GM19328 (cell line): ENCODE results near the gene ZDHHC5.
A peak's percentile ranks its signal among the peaks of the same experiment; 100 is the strongest.

Experiments
- ATAC-seq: cut with Tn5 transposase; IDR thresholded peaks from one replicate; pipeline ENCODE4 v1.9.1; 2021; ENCODE audit warnings: mild to moderate bottlenecking, moderate library complexity; ENCODE audit not compliant: unreplicated experiment

Gene ZDHHC5

GRCh38 chr11:57667736-57668433, at the start of gene ZDHHC5:
Gene ZDHHC5 (plus strand): TSS chr11:57668114. CDS start chr11:57673091, 4,977 bp downstream.
- ATAC-seq = peak; percentile 82

GRCh38 chr11:57618438-57618837, 49.5 kb upstream of the ZDHHC5 start:
- ATAC-seq = no peak

GRCh38 chr11:57619331-57619730, 48.6 kb upstream of the ZDHHC5 start:
- ATAC-seq = no peak

GRCh38 chr11:57620467-57620866, 47.4 kb upstream of the ZDHHC5 start:
- ATAC-seq = no peak

- ATAC-seq = no peak
These were observed 45.7 kb upstream of the ZDHHC5 start for GRCh38 chr11:57622263-57622662.

GRCh38 chr11:57624864-57625263, 43.0 kb upstream of the ZDHHC5 start:
- ATAC-seq = no peak

GRCh38 chr11:57626895-57627294, 41.0 kb upstream of the ZDHHC5 start:
- no peak for ATAC-seq

GRCh38 chr11:57630171-57630570, 37.7 kb upstream of the ZDHHC5 start:
- no peak for ATAC-seq

GRCh38 chr11:57632116-57632515, 35.8 kb upstream of the ZDHHC5 start:
- ATAC-seq = no peak

GRCh38 chr11:57633394-57634070, 34.4 kb upstream of the ZDHHC5 start:
- no peak for ATAC-seq

- no peak for ATAC-seq
These were observed 33.6 kb upstream of the ZDHHC5 start for GRCh38 chr11:57634311-57634710.

GRCh38 chr11:57635246-57635645, 32.7 kb upstream of the ZDHHC5 start:
- no peak for ATAC-seq

- ATAC-seq = no peak
These were observed 30.3 kb upstream of the ZDHHC5 start for GRCh38 chr11:57637626-57638004.

- ATAC-seq = no peak
These were observed 29.7 kb upstream of the ZDHHC5 start for GRCh38 chr11:57638005-57638781.

GRCh38 chr11:57638811-57639320, 29.0 kb upstream of the ZDHHC5 start:
- no peak for ATAC-seq

- no peak for ATAC-seq
These were observed 28.4 kb upstream of the ZDHHC5 start for GRCh38 chr11:57639321-57640067.

- ATAC-seq = no peak
These were observed 27.7 kb upstream of the ZDHHC5 start for GRCh38 chr11:57640068-57640800.

- ATAC-seq = no peak
These were observed 26.7 kb upstream of the ZDHHC5 start for GRCh38 chr11:57641011-57641807.

GRCh38 chr11:57643802-57644201, 24.1 kb upstream of the ZDHHC5 start:
- ATAC-seq = no peak
